Measurements from ENCODE around the gene PIMREG. TPM values are rescaled to one million over a fixed set of nuclear protein-coding genes. Genes with fewer than 3 reads are reported as not detected.

Gene PIMREG
- total RNA-seq, 1 donor from 2014 or later: 9.1 TPM

DNA sequence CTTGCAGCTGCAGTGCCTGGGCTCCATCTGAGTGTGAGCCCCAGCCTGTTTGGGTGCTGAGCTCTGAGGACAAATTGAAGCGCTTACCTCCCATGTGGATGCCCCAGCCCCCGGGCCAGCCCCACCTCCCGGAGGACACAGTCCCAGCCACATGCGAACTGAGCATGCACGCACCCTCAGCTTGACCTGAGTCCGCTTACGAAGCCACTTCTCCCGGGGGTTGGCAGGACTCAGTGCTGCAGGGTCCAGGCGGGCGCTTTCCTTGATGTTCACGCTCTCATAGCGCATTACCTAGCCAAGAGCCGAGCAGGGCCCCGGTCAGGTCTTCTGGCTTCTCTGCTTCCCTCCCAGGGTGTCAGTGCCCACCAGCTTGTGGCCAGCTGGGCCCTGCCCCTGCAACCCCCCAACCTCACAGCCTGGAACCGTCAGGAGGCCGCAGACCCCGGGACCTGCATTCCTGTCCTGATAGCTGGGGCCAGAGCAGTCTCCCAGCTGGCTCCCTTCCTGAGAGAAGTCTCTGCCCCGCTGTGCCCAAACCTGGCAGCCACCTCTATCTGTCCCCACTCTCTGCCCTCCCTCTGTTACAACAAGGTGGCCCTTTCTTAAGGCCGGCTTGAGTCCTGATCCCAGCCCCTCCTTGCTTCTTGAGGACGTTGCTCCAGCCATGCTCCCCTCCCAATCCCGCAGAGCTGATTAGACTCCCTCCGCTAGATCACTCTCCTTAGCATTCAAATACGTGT is 24.0 kb downstream of the PIMREG start:
- TF ChIP-seq, protein P1, sequence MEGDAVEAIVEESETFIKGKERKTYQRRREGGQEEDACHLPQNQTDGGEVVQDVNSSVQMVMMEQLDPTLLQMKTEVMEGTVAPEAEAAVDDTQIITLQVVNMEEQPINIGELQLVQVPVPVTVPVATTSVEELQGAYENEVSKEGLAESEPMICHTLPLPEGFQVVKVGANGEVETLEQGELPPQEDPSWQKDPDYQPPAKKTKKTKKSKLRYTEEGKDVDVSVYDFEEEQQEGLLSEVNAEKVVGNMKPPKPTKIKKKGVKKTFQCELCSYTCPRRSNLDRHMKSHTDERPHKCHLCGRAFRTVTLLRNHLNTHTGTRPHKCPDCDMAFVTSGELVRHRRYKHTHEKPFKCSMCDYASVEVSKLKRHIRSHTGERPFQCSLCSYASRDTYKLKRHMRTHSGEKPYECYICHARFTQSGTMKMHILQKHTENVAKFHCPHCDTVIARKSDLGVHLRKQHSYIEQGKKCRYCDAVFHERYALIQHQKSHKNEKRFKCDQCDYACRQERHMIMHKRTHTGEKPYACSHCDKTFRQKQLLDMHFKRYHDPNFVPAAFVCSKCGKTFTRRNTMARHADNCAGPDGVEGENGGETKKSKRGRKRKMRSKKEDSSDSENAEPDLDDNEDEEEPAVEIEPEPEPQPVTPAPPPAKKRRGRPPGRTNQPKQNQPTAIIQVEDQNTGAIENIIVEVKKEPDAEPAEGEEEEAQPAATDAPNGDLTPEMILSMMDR (IDR thresholded peaks at IDR 0.05; ENCODE audit: unreplicated experiment): no peak
- H3K9me3 Mint-ChIP-seq (ENCODE audit: unreplicated experiment): no peaks in the 10 kb centered on the region
- no peak overlapping the region for H3K4me3 Mint-ChIP-seq (ENCODE audit: unreplicated experiment)
- H3K36me3 Mint-ChIP-seq (ENCODE audit: low read depth, unreplicated experiment): peaks cover 4% of the 10 kb centered on the region
- no peak for DNase-seq (ENCODE audit: low spot score)
- peaks cover 18% of the 10 kb centered on the region for H3K27me3 Mint-ChIP-seq (ENCODE audit: unreplicated experiment)
- H3K4me1 Mint-ChIP-seq (ENCODE audit: unreplicated experiment): peaks cover 20% of the 10 kb centered on the region
- H3K27ac Mint-ChIP-seq (ENCODE audit: unreplicated experiment): no peak overlapping the region

DNA sequence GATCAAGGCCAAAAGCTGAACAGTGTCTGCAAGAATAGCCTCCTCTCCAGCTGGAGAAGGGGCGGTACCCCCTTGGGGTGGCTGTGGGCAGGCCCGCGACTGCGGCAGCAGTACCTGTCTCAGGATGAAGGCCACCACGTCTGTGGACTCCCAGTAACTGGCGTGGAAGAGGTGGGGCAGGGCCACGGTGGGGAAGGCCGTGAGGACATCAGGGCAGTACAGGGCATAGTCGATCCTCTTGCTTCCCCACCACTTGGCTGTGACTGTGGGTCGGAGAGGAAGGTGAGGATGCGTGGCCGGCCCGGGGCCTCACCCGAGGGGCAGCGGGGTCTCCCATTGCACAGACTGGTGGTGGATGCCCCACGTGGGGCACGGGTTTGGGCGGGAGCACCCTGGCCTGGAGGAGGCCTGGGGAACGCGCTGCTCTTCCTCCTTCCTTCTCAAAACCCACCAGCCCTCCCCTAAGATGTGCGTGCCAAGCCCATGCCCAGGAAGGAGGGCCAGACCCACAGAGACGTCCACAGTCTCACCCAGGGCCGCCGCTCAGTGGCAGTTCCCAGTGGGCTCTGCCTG is 26.0 kb downstream of the PIMREG start:
- no peak for DNase-seq (ENCODE audit: low spot score)
- Mint-ChIP-seq H3K9me3 (ENCODE audit: unreplicated experiment) (no peaks in the 10 kb centered on the region), H3K27ac (ENCODE audit: unreplicated experiment) (no peak overlapping the region)

DNA sequence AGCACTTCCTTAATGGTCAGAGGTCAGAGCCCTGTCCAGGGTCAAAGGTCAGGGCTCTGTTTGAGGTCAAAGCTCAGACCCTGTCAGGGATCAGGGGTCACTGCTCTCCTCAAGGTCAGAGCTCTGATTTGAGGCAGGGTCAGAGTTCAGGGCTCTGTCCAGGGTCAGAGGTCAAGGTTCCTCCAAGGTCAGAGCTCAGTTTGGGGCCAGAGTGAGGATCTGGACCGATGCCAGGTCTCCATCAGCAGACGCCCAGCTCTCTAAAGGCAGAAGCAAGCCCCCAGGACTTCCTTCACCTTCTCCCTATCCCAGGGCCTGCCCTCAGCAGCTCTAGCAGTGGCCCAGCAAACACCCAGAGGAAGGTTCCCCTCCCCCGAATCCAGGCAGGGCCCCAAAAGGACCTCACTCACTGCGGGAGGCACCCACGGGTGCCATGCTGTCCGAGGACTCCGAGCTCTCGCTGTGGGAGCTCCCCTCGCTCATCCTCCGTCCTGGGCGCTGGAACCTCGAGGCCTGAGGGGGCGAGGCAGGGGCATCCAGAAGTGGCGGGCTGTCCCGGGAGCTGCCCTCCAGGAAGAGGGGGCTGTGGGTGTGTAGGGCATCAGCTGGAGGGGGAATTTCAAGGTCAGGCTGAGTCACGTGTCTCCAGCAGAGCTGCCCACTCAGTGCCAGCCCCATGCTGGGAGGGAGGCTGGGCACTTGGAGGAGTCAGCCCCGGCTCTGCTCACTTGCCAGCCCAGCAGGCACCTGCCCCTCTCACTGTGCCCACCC is 26.7 kb downstream of the PIMREG start:
- H3K27me3 Mint-ChIP-seq (ENCODE audit: unreplicated experiment): peaks cover 8% of the 10 kb centered on the region
- peaks cover 4% of the 10 kb centered on the region for H3K4me1 Mint-ChIP-seq (ENCODE audit: unreplicated experiment)
- TF ChIP-seq, protein P1 (IDR thresholded peaks at IDR 0.05; ENCODE audit: unreplicated experiment): no peak
- DNase-seq (ENCODE audit: low spot score): no peak
- no peak overlapping the region for H3K4me3 Mint-ChIP-seq (ENCODE audit: unreplicated experiment)
- H3K9me3 Mint-ChIP-seq (ENCODE audit: unreplicated experiment): no peaks in the 10 kb centered on the region
- no peak overlapping the region for H3K27ac Mint-ChIP-seq (ENCODE audit: unreplicated experiment)
- H3K36me3 Mint-ChIP-seq (ENCODE audit: low read depth, unreplicated experiment): peaks cover 4% of the 10 kb centered on the region

More for the DNA sequence above, 26.0 kb downstream of the PIMREG start:
- H3K4me1 Mint-ChIP-seq (ENCODE audit: unreplicated experiment): peaks cover 6% of the 10 kb centered on the region
- peaks cover 13% of the 10 kb centered on the region for H3K27me3 Mint-ChIP-seq (ENCODE audit: unreplicated experiment)
- no peak overlapping the region for H3K4me3 Mint-ChIP-seq (ENCODE audit: unreplicated experiment)
- H3K36me3 Mint-ChIP-seq (ENCODE audit: low read depth, unreplicated experiment): peaks cover 4% of the 10 kb centered on the region
- TF ChIP-seq, protein P1 (IDR thresholded peaks at IDR 0.05; ENCODE audit: unreplicated experiment): no peak

DNA sequence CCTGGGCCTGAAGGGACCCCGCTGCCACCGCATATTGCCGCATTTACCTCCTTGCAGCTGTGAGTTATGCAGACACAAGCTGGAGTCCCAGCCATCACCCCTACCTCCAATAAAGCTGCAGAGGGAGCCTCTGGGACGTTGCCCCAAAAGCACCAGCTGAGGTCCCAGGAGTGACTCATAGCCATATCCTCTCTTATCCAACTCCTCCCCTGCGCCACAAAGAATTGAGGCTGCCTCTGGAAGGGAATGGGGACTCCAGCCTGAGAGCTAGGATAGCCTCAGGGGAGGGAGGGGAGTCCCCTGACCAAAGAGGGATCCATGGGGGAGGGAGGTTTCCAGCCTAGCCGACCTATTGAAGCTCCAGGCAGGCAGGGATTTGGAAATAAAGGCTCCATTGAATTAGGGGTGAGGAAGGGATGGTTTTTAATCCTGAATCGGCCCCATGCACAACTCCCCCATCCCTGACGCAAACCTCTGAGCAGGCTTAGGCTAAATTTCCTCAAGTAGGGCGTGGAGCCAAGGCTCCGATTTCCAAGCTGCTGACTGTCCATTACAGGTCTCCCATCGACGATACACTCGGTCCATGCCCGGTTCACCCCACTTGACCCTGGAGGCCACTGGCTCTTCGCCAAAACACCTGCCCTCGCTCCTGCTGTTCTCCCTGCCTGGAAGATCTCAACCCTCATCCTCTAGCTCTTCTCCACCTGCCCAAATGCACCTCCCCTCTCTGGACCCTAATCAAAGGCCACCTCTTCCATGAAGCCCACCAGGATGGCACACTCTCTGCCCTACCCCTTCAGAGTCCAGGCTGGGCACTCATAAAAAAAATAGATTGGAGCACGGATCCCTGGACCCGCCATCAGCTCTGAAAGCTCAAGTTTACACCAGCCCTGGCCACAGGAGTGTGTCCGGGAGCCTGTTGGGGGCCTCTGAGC is 27.5 kb downstream of the PIMREG start:
- DNase-seq (ENCODE audit: low spot score): no peak
- Mint-ChIP-seq H3K36me3 (ENCODE audit: low read depth, unreplicated experiment) (peaks cover 4% of the 10 kb centered on the region), H3K4me1 (ENCODE audit: unreplicated experiment) (peaks cover 10% of the 10 kb centered on the region), H3K27me3 (ENCODE audit: unreplicated experiment) (peaks cover 8% of the 10 kb centered on the region), H3K27ac (ENCODE audit: unreplicated experiment) (no peak overlapping the region), H3K4me3 (ENCODE audit: unreplicated experiment) (no peak overlapping the region), H3K9me3 (ENCODE audit: unreplicated experiment) (no peaks in the 10 kb centered on the region)
- TF ChIP-seq, protein P1 (IDR thresholded peaks at IDR 0.05; ENCODE audit: unreplicated experiment): no peak

Measured in endothelial cell (in vitro differentiated cells).